K562 (cell line): Measurements from ENCODE around the gene AJUBA. TPM values are rescaled to one million over a fixed set of nuclear protein-coding genes. Genes with fewer than 3 reads are reported as not detected.

ENCODE experiments used
- ATAC-seq: fragments of 200-7000 bp; cut with Tn5 transposase; 3 replicates; pipeline ENCODE4 v1.9.1; 2020; ENCODE audit warnings: moderate library complexity
- BruUV-seq: library from RNA; stranded (reverse); fragments of 400-500 nt; replicated peaks from 2 replicates; lab custom pipeline; 2021; lab: Mats Ljungman, UMichigan
- CTCF ChIA-PET: fragments of 300-600 bp; formaldehyde crosslinking; extraction: SDS; loops from one replicate; lab custom pipeline; 2021; ENCODE audit warnings: low intra/inter-chr PET ratio; lab: Yijun Ruan, JAX
- POLR2A ChIA-PET: fragments of 300-600, 350-650 bp; sonication (Branson Sonifier 250); formaldehyde crosslinking; extraction: SDS; loops from one replicate; lab custom pipeline; 2021; ENCODE audit warnings: antibody characterized with exemption, inconsistent platforms; lab: Yijun Ruan, JAX
- DNase-seq, 4 experiments: peaks; one replicate each; pipeline versions ENCODE4 v3.0.0 to v3.0.0-alpha.2; 2011 to 2018; ENCODE audit warnings: low spot score in 3 of 4, mixed read lengths in 3 of 4; ENCODE audit errors: extremely low read depth in 1 of 4
- FAIRE-seq: peaks from 2 replicates; lab custom pipeline; 2011; peaks lifted over from hg19 to GRCh38; lab: Jason Lieb, UNC
- H2AFZ ChIP-seq: 2 replicates; pipeline ENCODE4 v1.6.0; 2011; ENCODE audit warnings: low read depth, low read length, control low read depth, inconsistent platforms
- H3K27ac ChIP-seq: fragments of 200-600 bp; 3 replicates; pipeline ENCODE4 v1.8.0; 2011; ENCODE audit warnings: low read depth, mild to moderate bottlenecking, control low read depth, inconsistent platforms, low read length, moderate library complexity, mixed read lengths; ENCODE audit errors: extremely low read depth
- H3K27me3 ChIP-seq, 2 experiments: fragments of 300-600 bp in 1 of 2; 2 replicates in 1 of 2; 3 replicates in 1 of 2; pipeline versions ENCODE4 v1.6.0 to v1.8.0; 2011; ENCODE audit warnings: inconsistent platforms in 2 of 2, low read length in 2 of 2, mild to moderate bottlenecking in 1 of 2, mixed read lengths in 1 of 2, moderate library complexity in 1 of 2; ENCODE audit not compliant: control insufficient read depth in 2 of 2, insufficient read depth in 2 of 2
- H3K36me3 ChIP-seq: fragments of 300-600 bp; 3 replicates; pipeline ENCODE4 v1.8.0; 2011; ENCODE audit warnings: mild to moderate bottlenecking, low read length, inconsistent platforms; ENCODE audit not compliant: control insufficient read depth, insufficient read depth
- H3K4me1 ChIP-seq, 2 experiments: fragments of 200-600 bp in 1 of 2; replicated peaks in 1 of 2; 2 replicates in 1 of 2; 3 replicates in 1 of 2; pipeline versions ENCODE4 v1.5.1 to v1.8.0; 2011; ENCODE audit warnings: inconsistent platforms in 2 of 2, low read length in 2 of 2, mild to moderate bottlenecking in 1 of 2, mixed read lengths in 1 of 2, moderate library complexity in 1 of 2; ENCODE audit not compliant: control insufficient read depth in 2 of 2, insufficient read depth in 2 of 2
- H3K4me2 ChIP-seq: 2 replicates; pipeline ENCODE4 v1.6.1; 2011; ENCODE audit warnings: low read length, control low read depth, inconsistent platforms, mixed read lengths; ENCODE audit not compliant: insufficient read depth
- H3K4me3 ChIP-seq: fragments of 200-600 bp; sonication (generic), shearing (Covaris generic); 2 replicates; pipeline ENCODE4 v1.5.1; 2016; ENCODE audit warnings: control low read depth, inconsistent platforms
- H3K79me2 ChIP-seq: fragments of 200-600 bp; 3 replicates; pipeline ENCODE4 v1.8.0; 2011; ENCODE audit warnings: low read length, inconsistent platforms; ENCODE audit not compliant: control insufficient read depth, insufficient read depth
- H3K9ac ChIP-seq, 2 experiments: 2 replicates each; pipeline versions ENCODE4 v1.6.0 to v1.6.1; 2011; ENCODE audit warnings: low read depth in 2 of 2, low read length in 2 of 2, control low read depth in 1 of 2, inconsistent platforms in 1 of 2, mild to moderate bottlenecking in 1 of 2, mixed read lengths in 1 of 2; ENCODE audit not compliant: insufficient read depth in 1 of 2
- H3K9me1 ChIP-seq: one replicate; pipeline ENCODE4 v1.6.0; 2011; ENCODE audit warnings: inconsistent platforms, mild to moderate bottlenecking, low read length, moderate library complexity; ENCODE audit not compliant: control insufficient read depth, insufficient read depth
- H3K9me3 ChIP-seq: replicated peaks from 2 replicates; pipeline ENCODE4 v1.5.1; 2011; ENCODE audit warnings: low read depth, low read length, inconsistent platforms; ENCODE audit not compliant: control insufficient read depth, insufficient read depth
- H4K20me1 ChIP-seq: replicated peaks from 2 replicates; pipeline ENCODE4 v1.6.1; 2011; ENCODE audit warnings: low read length, inconsistent platforms, mixed read lengths; ENCODE audit not compliant: control insufficient read depth, insufficient read depth
- BCOR ChIP-seq: fragments of 450-650 bp; IDR thresholded peaks from 2 replicates; pipeline ENCODE4 v1.6.1; 2016
- CCNT2 ChIP-seq: IDR thresholded peaks from 2 replicates; pipeline ENCODE4 v1.6.1; 2011; ENCODE audit warnings: borderline replicate concordance, low read depth, mild to moderate bottlenecking, moderate library complexity, mixed read lengths, low read length; ENCODE audit not compliant: insufficient read length; ENCODE audit errors: extremely low read depth
- CHCHD3 ChIP-seq: fragments of 250-450 bp; sonication (Bioruptor Pico); IDR thresholded peaks from 2 replicates; pipeline ENCODE4 v2.1.2; 2022; ENCODE audit warnings: mild to moderate bottlenecking
- FOXM1 ChIP-seq, 2 experiments: fragments of 450-650 bp in 1 of 2; sonication (generic) in 1 of 2; formaldehyde crosslinking in 1 of 2; IDR thresholded peaks; 2 replicates each; pipeline versions ENCODE4 v1.6.1 to v1.9.0; 2017 to 2022; ENCODE audit warnings: low read depth in 2 of 2, mild to moderate bottlenecking in 2 of 2, missing genetic modification reagents in 1 of 2, moderate library complexity in 1 of 2
- KDM1A ChIP-seq, 2 experiments: fragments of 450-650 bp; IDR thresholded peaks; 2 replicates each; pipeline ENCODE4 v1.6.1; 2016; ENCODE audit warnings: mild to moderate bottlenecking in 2 of 2
- RBM25 ChIP-seq: fragments of 200-400 bp; formaldehyde crosslinking; IDR thresholded peaks from 2 replicates; pipeline ENCODE4 v1.6.1; 2018; ENCODE audit warnings: low read length, low read depth, moderate library complexity; ENCODE audit not compliant: severe bottlenecking
- TAF15 ChIP-seq: fragments of 200-400 bp; formaldehyde crosslinking; IDR thresholded peaks from 2 replicates; pipeline ENCODE4 v1.6.1; 2017; ENCODE audit warnings: mild to moderate bottlenecking, low read depth, low read length, moderate library complexity
- ZNF551 ChIP-seq: fragments of 250-450 bp; sonication (Bioruptor Pico); IDR thresholded peaks from 2 replicates; pipeline ENCODE4 v1.5.0; 2021; ENCODE audit warnings: mild to moderate bottlenecking, moderate library complexity
- ZNF586 ChIP-seq: fragments of 450-650 bp; formaldehyde crosslinking; conservative IDR thresholded peaks from 2 replicates; pipeline ENCODE4 v1.4.0; 2020; ENCODE audit warnings: mild to moderate bottlenecking, moderate library complexity
- WGBS: fragments of 100-300 bp; shearing (Covaris generic); methylation state at CpG from one replicate; pipeline ENCODE4 v1.1.6; 2016; ENCODE audit warnings: low coverage, mixed read lengths; ENCODE audit not compliant: insufficient coverage; ENCODE audit errors: missing lambda C conversion rate; 5-methylcytosine and 5-hydroxymethylcytosine counted together
- in situ Hi-C: fragments of 300-500 bp; cut with MboI; formaldehyde crosslinking; loops from 4 replicates; pipeline ENCODE4 v1.15.0; 2018; ENCODE audit warnings: inconsistent platforms, mixed read lengths
- intact Hi-C: fragments of 100-400 bp; cut with micrococcal nuclease; formaldehyde crosslinking; loops from 2 replicates; pipeline ENCODE4 v1.14.2; 2022
- polyA plus RNA-seq, 8 experiments: library from polyadenylated mRNA; depleted of rRNA in 4 of 8; stranded (reverse) in 5 of 8; unstranded in 3 of 8; fragments of >200 nt; fragmentation: Nextera tagmentation in 2 of 8; fragmentation: Illumina TruSeq in 1 of 8; extraction: Ambion mirVana in 2 of 8; extraction: Trizol in 1 of 8; gene quantifications; 2 replicates each; pipeline versions ENCODE4 v1.2.1 to v1.2.3, GENCODE V29; 2011 to 2014; ENCODE audit warnings: inconsistent platforms in 1 of 8, missing spikeins in 1 of 8
- total RNA-seq, 7 experiments: library from RNA; depleted of rRNA in 6 of 7; stranded (reverse); fragments of >200 nt in 6 of 7; fragmentation: Illumina TruSeq in 2 of 7; extraction: Trizol in 2 of 7; gene quantifications; 2 replicates each; pipeline versions ENCODE4 v1.2.1 to v1.2.3, GENCODE V29; 2011 to 2021; ENCODE audit warnings: low replicate concordance in 1 of 7
- TF ChIP-seq, protein P1 (sequence below): IDR thresholded peaks from 2 replicates; pipeline ENCODE4 v1.6.1; 2011; ENCODE audit not compliant: insufficient read length; ENCODE audit errors: extremely low read depth

The AJUBA gene
- total and polyA plus RNA-seq, 9 of the 15 experiments (the other 6 are each of a cell fraction or from before 2014, with no cell fraction given), result 0.73 to 4.7 (median 2.8) TPM

DNA sequence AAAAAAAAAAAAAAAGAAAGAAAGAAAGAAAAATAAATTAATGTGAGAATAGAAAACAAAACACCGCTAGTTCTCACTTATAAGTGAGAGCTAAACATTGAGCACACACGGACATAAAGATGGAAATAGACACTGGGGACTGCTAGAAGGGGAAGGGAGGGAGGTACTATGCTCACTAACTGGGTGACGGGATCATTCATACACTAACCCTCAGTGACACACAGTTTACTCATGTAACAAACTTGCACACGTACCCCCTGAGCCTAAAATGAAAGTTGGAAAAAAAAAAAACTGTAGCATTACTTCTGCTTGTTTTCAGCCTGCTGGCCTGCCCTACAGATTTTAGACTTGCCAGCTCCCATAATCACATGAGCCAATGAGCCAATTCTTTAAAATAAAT, 42.7 kb downstream of the AJUBA start:
- no peak overlapping the region for H3K9ac ChIP-seq
- no peak for ATAC-seq
- peaks cover 3% of the 10 kb centered on the region; the same call in 1 of the 3 replicates for H3K36me3 ChIP-seq
- no peak overlapping the region for H3K4me2 ChIP-seq
- no peak for FAIRE-seq
- DNase-seq, result no peak
- no peaks in the 10 kb centered on the region for H4K20me1 ChIP-seq
- no peak overlapping the region for H3K4me3 ChIP-seq
- H3K4me1 ChIP-seq, result no peaks in the 10 kb centered on the region; a peak in 1 of 5 replicates
- no peaks in the 10 kb centered on the region for H3K9me1 ChIP-seq
- no peaks in the 10 kb centered on the region for H3K27me3 ChIP-seq
- in situ Hi-C loops, result no loop called here
- no peak overlapping the region for H2AFZ ChIP-seq
- H3K79me2 ChIP-seq, result no peaks in the 10 kb centered on the region
- CTCF ChIA-PET, result no interaction called here
- BruUV-seq, result no TSS peak
- POLR2A ChIA-PET, result interaction anchor here (0.6 to 0.8 kb wide), 3 partner anchors 11 to 16 kb away, joined by 3 read pairs; partner anchors contain the start of gene PRMT5
- H3K9me3 ChIP-seq, result no peaks in the 10 kb centered on the region
- intact Hi-C loops, result no loop called here
- 64% methylated on average over 3 of the region's 4 CpGs for WGBS
- no peak overlapping the region for H3K27ac ChIP-seq
- no peak for TF ChIP-seq TAF15

GRCh38 chr14:22935156-22935555, 47.2 kb downstream of the AJUBA start:
- POLR2A ChIA-PET, result interaction anchor here (1.1 kb wide), 1 partner anchor 20 kb away, joined by 3 read pairs; no protein-coding TSS in a partner anchor
- no peak for TF ChIP-seq ZNF586
- no peak for TF ChIP-seq CHCHD3 (CRISPR knock-in tag)
- peak; percentile 70; the same call in 1 of the 2 replicates for TF ChIP-seq BCOR
- peak; percentile 96 for TF ChIP-seq RBM25
- TF ChIP-seq CCNT2, result no peak
- 0 out of 4 replicates have a peak, but pooled peaks of 1 of the 2 experiments have one; percentile 56 for TF ChIP-seq KDM1A (IDR thresholded peaks at IDR 0.05)
- TF ChIP-seq FOXM1 (IDR thresholded peaks at IDR 0.05; ENCODE audit: low read depth), result no peak
- no peak for TF ChIP-seq FOXM1 (CRISPR knock-in tag; IDR thresholded peaks at IDR 0.05; ENCODE audit: low read depth)
- TF ChIP-seq, protein P1, sequence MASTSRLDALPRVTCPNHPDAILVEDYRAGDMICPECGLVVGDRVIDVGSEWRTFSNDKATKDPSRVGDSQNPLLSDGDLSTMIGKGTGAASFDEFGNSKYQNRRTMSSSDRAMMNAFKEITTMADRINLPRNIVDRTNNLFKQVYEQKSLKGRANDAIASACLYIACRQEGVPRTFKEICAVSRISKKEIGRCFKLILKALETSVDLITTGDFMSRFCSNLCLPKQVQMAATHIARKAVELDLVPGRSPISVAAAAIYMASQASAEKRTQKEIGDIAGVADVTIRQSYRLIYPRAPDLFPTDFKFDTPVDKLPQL, result no peak
- TF ChIP-seq ZNF551 (CRISPR knock-in tag), result no peak
- no peaks in the 10 kb centered on the region for H4K20me1 ChIP-seq

More at GRCh38 chr14:22935156-22935555, 47.2 kb downstream of the AJUBA start:
- H3K4me1 ChIP-seq, result peaks cover 0 to 5% of the 10 kb centered on the region in 2 experiments; a peak in 3 of 5 replicates
- DNase-seq, result no peak
- no peaks in the 10 kb centered on the region for H3K9me3 ChIP-seq
- intact Hi-C loops, result no loop called here
- H3K4me3 ChIP-seq, result no peak overlapping the region
- no peak overlapping the region for H3K9ac ChIP-seq
- H3K27ac ChIP-seq, result no peak overlapping the region
- no TSS peak for BruUV-seq
- no peaks in the 10 kb centered on the region for H3K27me3 ChIP-seq
- H2AFZ ChIP-seq, result no peak overlapping the region
- no peak for FAIRE-seq
- CTCF ChIA-PET, result no interaction called here
- H3K36me3 ChIP-seq, result no peaks in the 10 kb centered on the region
- H3K79me2 ChIP-seq, result no peaks in the 10 kb centered on the region
- in situ Hi-C loops, result no loop called here
- no peaks in the 10 kb centered on the region for H3K9me1 ChIP-seq
- H3K4me2 ChIP-seq, result no peak overlapping the region
- 42% methylated on average over 1 of the region's 1 CpG for WGBS
- no peak for ATAC-seq
